HepG2 (cell line): ENCODE data around the gene TSC22D4. TPM values are rescaled to one million over a fixed set of nuclear protein-coding genes. Genes with fewer than 3 reads are reported as not detected.

ENCODE experiments used
- ATF7 ChIP-seq, 2 experiments: fragments of 450-650 bp in 1 of 2; sonication (generic) in 1 of 2; formaldehyde crosslinking in 1 of 2; IDR thresholded peaks; 2 replicates each; pipeline versions ENCODE4 v1.4.0 to v1.6.1; 2016 to 2020; ENCODE audit warnings: antibody characterized with exemption in 1 of 2, mild to moderate bottlenecking in 1 of 2, missing genetic modification reagents in 1 of 2
- HMGA1 ChIP-seq: sonication (generic); formaldehyde crosslinking; conservative IDR thresholded peaks from 2 replicates; pipeline ENCODE4 v1.4.0; 2020; ENCODE audit warnings: missing genetic modification reagents
- JDP2 ChIP-seq: sonication (generic); formaldehyde crosslinking; IDR thresholded peaks from 2 replicates; pipeline ENCODE4 v1.8.1; 2022; ENCODE audit warnings: missing genetic modification reagents, borderline replicate concordance
- RERE ChIP-seq: IDR thresholded peaks from 2 replicates; pipeline ENCODE4 v1.6.1; 2016; ENCODE audit warnings: low read depth, missing genetic modification reagents, missing compliant biosample characterization
- ZBTB21 ChIP-seq: sonication (generic); formaldehyde crosslinking; IDR thresholded peaks from 2 replicates; pipeline ENCODE4 v1.4.0; 2020; ENCODE audit warnings: missing genetic modification reagents
- ZBTB25 ChIP-seq: IDR thresholded peaks from 2 replicates; pipeline ENCODE4 v1.6.1; 2018; ENCODE audit warnings: missing genetic modification reagents
- ZBTB7B ChIP-seq: sonication (generic); formaldehyde crosslinking; IDR thresholded peaks from 2 replicates; pipeline ENCODE4 v1.4.0; 2020; ENCODE audit warnings: missing genetic modification reagents
- ZNF256 ChIP-seq: sonication (generic); formaldehyde crosslinking; conservative IDR thresholded peaks from 2 replicates; pipeline ENCODE4 v1.4.0; 2020; ENCODE audit warnings: missing genetic modification reagents
- ZNF451 ChIP-seq: sonication (generic); formaldehyde crosslinking; IDR thresholded peaks from 2 replicates; pipeline ENCODE4 v1.5.0; 2020; ENCODE audit warnings: mild to moderate bottlenecking, missing genetic modification reagents
- ZNF776 ChIP-seq: sonication (generic); formaldehyde crosslinking; IDR thresholded peaks from 2 replicates; pipeline ENCODE4 v1.4.0; 2020; ENCODE audit warnings: mild to moderate bottlenecking, missing genetic modification reagents
- ZNF816 ChIP-seq: sonication (generic); formaldehyde crosslinking; IDR thresholded peaks from 2 replicates; pipeline ENCODE4 v1.8.0; 2022; ENCODE audit warnings: missing genetic modification reagents, mild to moderate bottlenecking, borderline replicate concordance
- polyA plus RNA-seq, 8 experiments: library from polyadenylated mRNA; depleted of rRNA in 3 of 8; stranded (reverse) in 7 of 8; unstranded in 1 of 8; fragments of >200 nt; fragmentation: Illumina TruSeq in 4 of 8; extraction: Trizol in 4 of 8; gene quantifications; 2 replicates each; pipeline versions ENCODE4 v1.2.1 to v1.2.3, GENCODE V29; 2011 to 2016; ENCODE audit warnings: low read depth in 4 of 8, missing spikeins in 1 of 8, mixed read lengths in 1 of 8; ENCODE audit not compliant: insufficient read depth in 1 of 8
- total RNA-seq, 5 experiments: library from RNA; depleted of rRNA; stranded (reverse); fragments of >200 nt; fragmentation: Illumina TruSeq; extraction: Trizol; gene quantifications; 2 replicates each; pipeline ENCODE4 v1.2.3, GENCODE V29; 2016; ENCODE audit warnings: low read depth in 1 of 5
- TF ChIP-seq, protein P1 (sequence below): sonication (generic); formaldehyde crosslinking; IDR thresholded peaks from 2 replicates; pipeline ENCODE4 v1.4.0; 2020; ENCODE audit warnings: mild to moderate bottlenecking, missing genetic modification reagents
- TF ChIP-seq, protein P2 (sequence below): sonication (generic); formaldehyde crosslinking; IDR thresholded peaks from 2 replicates; pipeline ENCODE4 v1.8.1; 2023; ENCODE audit warnings: missing genetic modification reagents, inconsistent platforms, borderline replicate concordance
- TF ChIP-seq, protein P3 (sequence below), 2 experiments: fragments of 450-650 bp in 1 of 2; sonication (generic) in 1 of 2; formaldehyde crosslinking; IDR thresholded peaks; 2 replicates each; pipeline versions ENCODE4 v1.5.0 to v1.8.0; 2020 to 2022; ENCODE audit warnings: mild to moderate bottlenecking in 1 of 2, missing genetic modification reagents in 1 of 2
- TF ChIP-seq, protein P4 (sequence below): IDR thresholded peaks from 2 replicates; pipeline ENCODE4 v1.6.1; 2016; ENCODE audit warnings: low read depth, control low read depth

The TSC22D4 gene
- total and polyA plus RNA-seq, 2 of the 13 experiments (the other 11 are each of a cell fraction or from before 2014, with no cell fraction given) = 7.7 to 8.7 TPM

DNA sequence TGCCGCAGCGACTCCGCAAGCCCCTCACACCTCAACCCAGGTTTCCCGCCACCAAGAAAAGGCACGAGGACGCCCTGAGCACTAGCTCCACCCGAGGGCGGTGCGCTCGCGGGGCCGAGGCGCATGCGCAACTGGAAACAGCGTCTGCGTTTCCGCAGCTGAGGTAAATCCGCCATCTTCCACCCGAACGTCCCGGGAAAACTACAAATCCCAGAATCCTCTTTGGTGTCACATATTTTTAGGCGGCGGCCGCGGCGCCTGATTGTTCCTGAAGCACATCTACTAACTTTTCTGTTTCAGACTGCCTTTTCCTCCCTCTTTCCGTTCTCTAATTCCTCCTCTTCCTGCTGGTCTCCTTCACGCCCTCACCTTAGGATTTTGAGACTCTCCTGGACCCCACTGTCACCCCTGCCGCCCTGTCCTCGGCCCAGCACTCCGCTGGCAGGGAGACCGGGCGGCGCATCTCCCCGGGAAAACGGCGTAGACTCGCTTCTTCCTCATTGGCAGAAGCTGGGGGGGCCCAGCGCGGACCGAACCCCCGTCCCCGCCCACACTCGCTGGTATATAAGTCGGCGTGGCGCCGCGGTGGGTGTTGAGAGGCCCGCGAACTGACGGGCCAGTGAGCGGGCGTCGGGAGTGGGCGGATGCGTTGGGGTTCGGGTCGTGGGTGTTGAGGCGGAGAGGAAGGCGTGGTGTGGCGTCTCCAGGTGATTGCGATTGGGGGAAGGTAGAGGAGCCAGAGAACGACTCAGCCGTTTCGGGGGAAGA, 50.6 kb downstream of the TSC22D4 start, which contains the start of gene ZCWPW1 (continued):
- TF ChIP-seq HMGA1 (CRISPR knock-in tag) (no peak), ZNF816 (CRISPR knock-in tag) (peak; percentile 95; the same call in 1 of the 2 replicates), JDP2 (no peak; the same call in 1 of the 2 replicates), ZBTB7B (peak; percentile 72; the same call in 1 of the 2 replicates), ZBTB25 (CRISPR knock-in tag) (0 out of 2 replicates have a peak, but pooled peaks have one; percentile 44), RERE (CRISPR knock-in tag) (0 out of 2 replicates have a peak, but pooled peaks have one; percentile 32), ZNF256 (CRISPR knock-in tag) (peak; percentile 96), ZNF776 (CRISPR knock-in tag) (no peak), ATF7 (IDR thresholded peaks at IDR 0.05) (no peak), ATF7 (CRISPR knock-in tag; IDR thresholded peaks at IDR 0.05) (no peak), ZNF451 (CRISPR knock-in tag) (peak; percentile 20; the same call in 1 of the 2 replicates), ZBTB21 (no peak)
- TF ChIP-seq, protein P1, sequence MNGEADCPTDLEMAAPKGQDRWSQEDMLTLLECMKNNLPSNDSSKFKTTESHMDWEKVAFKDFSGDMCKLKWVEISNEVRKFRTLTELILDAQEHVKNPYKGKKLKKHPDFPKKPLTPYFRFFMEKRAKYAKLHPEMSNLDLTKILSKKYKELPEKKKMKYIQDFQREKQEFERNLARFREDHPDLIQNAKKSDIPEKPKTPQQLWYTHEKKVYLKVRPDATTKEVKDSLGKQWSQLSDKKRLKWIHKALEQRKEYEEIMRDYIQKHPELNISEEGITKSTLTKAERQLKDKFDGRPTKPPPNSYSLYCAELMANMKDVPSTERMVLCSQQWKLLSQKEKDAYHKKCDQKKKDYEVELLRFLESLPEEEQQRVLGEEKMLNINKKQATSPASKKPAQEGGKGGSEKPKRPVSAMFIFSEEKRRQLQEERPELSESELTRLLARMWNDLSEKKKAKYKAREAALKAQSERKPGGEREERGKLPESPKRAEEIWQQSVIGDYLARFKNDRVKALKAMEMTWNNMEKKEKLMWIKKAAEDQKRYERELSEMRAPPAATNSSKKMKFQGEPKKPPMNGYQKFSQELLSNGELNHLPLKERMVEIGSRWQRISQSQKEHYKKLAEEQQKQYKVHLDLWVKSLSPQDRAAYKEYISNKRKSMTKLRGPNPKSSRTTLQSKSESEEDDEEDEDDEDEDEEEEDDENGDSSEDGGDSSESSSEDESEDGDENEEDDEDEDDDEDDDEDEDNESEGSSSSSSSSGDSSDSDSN (CRISPR knock-in tag) = peak; percentile 71
- TF ChIP-seq, protein P2, sequence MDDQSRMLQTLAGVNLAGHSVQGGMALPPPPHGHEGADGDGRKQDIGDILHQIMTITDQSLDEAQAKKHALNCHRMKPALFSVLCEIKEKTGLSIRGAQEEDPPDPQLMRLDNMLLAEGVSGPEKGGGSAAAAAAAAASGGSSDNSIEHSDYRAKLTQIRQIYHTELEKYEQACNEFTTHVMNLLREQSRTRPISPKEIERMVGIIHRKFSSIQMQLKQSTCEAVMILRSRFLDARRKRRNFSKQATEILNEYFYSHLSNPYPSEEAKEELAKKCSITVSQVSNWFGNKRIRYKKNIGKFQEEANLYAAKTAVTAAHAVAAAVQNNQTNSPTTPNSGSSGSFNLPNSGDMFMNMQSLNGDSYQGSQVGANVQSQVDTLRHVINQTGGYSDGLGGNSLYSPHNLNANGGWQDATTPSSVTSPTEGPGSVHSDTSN = no peak
- TF ChIP-seq, protein P3, sequence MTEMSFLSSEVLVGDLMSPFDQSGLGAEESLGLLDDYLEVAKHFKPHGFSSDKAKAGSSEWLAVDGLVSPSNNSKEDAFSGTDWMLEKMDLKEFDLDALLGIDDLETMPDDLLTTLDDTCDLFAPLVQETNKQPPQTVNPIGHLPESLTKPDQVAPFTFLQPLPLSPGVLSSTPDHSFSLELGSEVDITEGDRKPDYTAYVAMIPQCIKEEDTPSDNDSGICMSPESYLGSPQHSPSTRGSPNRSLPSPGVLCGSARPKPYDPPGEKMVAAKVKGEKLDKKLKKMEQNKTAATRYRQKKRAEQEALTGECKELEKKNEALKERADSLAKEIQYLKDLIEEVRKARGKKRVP (CRISPR knock-in tag; IDR thresholded peaks at IDR 0.05) = peak in 1 of 2 experiments; percentile 57; a peak in 2 of 4 replicates
- TF ChIP-seq, protein P4, sequence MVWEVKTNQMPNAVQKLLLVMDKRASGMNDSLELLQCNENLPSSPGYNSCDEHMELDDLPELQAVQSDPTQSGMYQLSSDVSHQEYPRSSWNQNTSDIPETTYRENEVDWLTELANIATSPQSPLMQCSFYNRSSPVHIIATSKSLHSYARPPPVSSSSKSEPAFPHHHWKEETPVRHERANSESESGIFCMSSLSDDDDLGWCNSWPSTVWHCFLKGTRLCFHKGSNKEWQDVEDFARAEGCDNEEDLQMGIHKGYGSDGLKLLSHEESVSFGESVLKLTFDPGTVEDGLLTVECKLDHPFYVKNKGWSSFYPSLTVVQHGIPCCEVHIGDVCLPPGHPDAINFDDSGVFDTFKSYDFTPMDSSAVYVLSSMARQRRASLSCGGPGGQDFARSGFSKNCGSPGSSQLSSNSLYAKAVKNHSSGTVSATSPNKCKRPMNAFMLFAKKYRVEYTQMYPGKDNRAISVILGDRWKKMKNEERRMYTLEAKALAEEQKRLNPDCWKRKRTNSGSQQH (CRISPR knock-in tag) = no peak; the same call in 1 of the 2 replicates
